HG03558 (cell line): Measurements from ENCODE around the gene PATL2.
"Not testable (repeated sequence)": the region's sequence is repeated elsewhere in the genome, so short reads cannot be mapped to it uniquely, and the experiment has no call there.

Experiments
- ATAC-seq: cut with Tn5 transposase; IDR thresholded peaks from one replicate; pipeline ENCODE4 v1.9.1; 2021; ENCODE audit warnings: moderate number of reproducible peaks; ENCODE audit not compliant: unreplicated experiment; ENCODE audit errors: extremely low read depth

PATL2 gene

DNA sequence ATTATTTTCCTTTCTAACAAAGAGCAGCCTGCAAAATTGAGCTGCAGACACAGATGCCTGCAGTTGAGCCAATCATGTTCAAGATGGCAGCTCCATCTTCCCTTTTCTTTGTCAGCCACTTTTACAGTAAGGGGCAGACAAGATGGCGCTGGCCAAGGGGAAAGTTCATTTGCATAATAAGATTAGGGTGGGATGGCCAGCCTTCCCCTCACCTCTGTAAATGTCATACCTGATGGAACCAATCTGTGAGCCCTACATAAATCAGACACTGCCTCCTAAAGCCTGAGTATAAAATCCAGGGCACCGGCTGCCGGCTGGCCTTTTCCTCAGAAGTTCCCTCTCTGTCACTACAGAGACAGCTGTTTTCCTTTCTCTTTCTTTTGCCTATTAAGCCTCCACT is 15.8 kb downstream of the PATL2 start:
- ATAC-seq, result no peak

DNA sequence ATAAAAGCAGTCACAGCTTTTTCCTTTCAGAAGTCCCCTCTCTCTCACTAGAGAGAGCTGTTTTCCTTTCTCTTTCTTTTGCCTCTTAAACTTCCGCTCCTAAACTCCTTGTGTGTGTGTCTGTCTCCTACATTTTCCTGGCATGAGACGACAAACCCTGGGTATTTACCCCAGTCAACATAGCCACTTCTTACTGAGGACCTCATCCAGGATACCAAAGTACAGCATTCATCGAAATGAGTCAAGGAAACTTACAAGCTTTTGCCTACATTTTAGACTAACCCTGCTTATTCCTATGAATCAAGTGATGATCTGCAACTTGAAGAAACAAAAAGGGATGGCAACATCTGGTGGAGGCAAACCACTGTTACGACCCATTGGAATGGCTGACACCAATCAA is 16.7 kb downstream of the PATL2 start:
- ATAC-seq, result no peak

DNA sequence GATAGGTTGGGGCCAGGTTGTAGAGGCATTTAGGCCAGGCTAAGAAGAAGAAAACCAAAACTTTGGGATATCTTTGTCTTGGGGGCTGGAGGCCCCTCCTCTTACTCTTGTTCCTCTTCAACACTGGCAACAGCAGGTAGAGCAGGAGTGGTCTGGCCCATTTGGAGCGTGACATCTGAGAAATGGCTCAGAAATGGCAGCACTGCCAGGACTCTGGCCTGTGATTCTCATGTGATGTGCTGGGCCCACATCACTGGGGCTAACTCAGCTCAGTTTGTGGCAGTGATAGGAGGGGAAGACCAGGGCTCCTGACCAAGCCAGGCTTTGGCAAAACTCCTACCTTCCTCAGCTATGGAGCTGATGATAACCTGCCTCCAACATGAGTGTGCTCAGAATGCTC is 18.5 kb downstream of the PATL2 start:
- ATAC-seq, result no peak

DNA sequence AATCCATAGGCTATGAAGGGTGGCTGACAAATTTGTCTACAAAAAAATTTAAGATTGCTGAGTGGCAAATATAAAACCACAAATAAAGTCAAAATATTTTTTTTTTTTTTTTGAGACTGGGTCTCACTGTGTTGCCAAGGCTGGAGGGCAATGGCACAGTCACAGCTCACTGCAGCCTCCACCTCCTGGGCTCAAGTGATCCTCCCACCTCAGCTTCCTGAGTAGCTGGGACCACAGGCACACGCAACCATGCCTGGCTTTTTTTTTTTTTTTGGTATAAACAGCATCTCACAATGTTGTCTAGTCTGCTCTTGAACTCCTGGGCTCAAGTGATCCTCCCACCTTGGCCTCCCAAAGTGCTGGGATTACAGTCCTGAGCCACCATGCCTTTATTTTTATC is 20.9 kb downstream of the PATL2 start:
- ATAC-seq, result not testable (repeated sequence)

DNA sequence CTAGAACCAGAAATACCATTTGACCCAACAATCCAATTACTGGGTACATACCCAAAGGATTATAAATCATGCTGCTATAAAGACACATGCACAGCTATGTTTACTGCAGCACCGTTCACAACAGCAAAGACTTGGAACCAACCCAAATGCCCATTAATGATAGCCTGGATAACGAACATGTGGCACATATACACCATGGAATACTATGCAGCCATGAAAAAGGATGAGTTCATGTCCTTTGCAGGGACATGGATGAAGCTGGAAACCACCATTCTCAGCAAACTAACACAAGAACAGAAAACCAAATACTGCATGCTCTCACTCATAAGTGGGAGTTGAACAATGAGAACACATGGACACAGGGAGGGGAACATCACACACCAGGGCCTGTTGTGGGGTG is 21.8 kb downstream of the PATL2 start:
- not testable (repeated sequence) for ATAC-seq

DNA sequence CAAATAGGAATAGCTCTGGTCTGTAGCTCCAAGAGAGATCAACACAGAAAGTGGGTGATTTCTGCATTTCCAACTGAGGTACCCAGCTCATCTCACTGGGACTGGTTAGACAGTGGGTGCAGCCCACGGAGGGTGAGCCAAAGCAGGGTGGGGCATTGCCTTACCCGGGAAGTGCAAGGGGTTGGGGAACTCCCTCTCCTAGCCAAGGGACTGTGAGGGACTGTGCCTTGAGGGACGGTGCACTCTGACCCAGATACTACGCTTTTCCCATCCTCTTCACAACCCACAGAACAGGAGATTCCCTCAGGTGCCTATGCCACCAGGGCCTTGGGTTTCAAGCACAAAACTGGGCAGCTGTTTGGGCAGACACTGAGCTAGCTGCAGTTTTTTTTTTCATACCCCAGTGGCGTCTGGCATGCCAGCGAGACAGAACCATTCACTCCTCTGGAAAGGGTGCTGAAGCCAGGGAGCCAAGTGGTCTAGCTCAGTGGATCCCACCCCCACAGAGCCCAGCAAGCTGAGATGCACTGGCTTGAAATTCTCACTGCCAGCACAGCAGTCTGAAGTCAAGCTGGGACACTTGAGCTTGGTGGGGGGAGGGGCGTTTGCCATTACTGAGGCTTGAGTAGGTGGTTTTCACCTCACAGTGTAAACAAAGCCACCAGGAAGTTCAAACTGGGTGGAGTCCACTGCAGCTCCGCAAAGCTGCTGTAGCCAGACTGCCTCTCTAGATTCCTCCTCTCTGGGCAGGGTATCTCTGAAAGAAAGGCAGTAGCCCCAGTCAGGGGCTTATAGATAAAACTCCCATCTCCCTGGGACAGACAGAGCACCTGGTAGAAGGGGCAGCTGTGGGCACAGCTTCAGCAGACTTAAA is 28.1 kb downstream of the PATL2 start:
- not testable (repeated sequence) for ATAC-seq

DNA sequence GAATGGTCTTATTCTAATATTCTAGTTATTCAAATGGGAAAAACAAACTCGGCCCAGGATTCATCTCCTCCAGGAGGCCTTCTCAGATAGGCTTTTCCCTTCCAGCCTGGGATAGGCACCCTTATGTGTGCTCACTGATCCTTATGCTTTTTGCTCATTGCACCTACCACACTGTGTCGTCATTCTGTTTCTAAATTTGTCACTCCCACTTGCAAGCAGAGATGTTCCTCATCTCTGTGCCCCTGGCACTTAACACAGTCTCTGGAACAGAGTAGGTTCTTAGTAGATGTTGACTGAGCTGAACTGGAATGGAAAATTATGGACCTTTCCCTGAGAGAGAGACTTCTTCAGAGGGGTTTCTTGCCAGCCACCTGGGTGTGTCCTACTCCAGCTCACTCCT is 28.9 kb downstream of the PATL2 start:
- ATAC-seq, result no peak

DNA sequence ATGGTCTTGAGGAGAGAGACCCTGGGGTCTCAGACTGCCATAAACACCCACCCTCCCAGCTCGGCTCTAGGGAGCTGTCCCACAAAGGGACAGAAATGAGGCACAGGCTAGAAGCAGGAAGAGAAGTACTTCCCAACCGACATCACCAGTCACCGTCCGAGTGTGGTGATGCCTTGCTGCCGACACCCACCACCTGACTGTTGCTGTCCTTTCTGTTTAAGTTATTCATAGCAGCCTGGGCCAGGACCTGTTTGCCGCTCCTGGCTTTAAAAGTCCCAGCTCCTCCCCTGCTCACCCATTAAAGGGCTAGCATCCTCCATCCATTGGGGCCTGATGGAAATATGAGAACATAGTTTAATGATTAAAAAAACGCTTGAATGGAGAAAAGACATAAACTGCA is 34.4 kb downstream of the PATL2 start:
- no peak for ATAC-seq

DNA sequence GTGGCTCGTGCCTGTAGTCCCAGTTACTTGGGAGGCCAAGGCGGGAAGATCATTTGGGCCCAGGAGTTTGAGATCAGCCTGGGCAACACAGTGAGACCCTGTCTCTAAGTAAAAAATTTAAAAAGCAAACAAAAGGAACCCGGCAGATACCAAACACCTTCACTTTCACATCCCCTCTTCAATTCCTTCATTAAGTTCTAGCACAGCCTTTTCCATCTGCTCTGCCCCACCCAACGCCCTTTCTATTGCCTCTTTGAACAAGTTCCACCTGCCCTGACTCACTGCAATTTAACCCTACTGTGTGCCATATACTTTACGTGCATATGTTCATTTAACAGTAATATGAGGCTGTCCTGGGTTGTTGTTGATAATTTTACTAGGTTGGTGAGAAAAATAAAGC is 35.2 kb downstream of the PATL2 start:
- no peak for ATAC-seq

DNA sequence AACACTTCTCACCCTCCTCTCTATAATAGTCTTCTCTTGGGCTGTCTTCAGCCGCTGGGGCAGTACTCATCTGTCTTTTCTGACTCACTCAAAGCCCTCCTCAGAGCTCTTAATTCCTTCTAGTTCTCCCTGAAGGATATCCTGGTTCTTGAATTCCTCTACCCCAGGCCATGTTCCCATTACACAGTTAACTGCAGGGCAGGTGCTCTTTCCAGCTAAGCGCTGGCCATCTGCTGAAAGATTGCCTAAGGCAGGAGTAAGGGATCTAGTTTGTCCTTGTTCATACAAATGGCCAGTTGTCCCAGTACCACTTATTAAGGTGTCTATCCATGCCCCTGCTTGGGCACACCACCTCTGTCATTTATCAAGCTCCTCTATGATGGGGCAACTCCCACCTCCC is 37.5 kb downstream of the PATL2 start:
- ATAC-seq, result no peak

DNA sequence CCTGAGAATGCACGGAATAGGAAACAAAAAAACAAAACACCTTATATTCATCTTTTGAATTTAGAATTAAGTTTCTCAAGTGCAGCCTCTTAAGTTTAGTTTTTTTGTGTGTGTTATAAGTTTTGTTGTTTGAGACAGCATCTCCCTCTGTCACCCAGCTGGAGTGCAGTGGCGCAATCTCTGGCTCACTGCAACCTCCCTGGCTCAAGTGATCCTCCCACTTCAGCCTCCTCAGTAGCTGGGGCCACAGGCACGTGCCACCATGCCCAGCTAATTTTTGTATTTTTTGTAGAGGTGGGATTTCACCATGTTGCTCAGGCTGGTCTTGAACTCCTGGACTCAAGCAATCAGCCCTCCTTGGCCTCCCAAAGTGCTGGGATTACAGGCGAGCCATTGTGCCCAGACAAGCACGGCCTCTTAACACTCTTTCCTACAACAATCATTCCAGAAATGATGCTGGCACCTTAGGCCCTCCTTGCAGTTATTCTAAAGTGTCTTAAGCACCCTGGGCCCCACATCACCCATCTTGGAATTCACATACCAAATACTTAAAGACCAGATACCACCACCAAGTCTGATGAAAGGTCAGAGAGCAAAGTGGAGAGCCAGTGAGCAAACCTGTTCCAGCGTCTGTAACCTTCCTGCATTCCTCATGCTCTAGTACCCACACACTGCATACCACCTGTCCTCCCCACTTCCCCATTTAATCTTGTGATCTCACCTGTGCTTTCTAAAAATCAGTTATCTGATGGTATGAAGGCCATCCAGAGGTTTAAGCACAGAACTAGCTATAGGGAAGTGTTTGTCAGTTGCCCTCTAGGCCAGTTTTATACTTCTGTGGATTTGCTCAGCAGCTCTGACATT is 40.8 kb downstream of the PATL2 start:
- ATAC-seq, result no peak

DNA sequence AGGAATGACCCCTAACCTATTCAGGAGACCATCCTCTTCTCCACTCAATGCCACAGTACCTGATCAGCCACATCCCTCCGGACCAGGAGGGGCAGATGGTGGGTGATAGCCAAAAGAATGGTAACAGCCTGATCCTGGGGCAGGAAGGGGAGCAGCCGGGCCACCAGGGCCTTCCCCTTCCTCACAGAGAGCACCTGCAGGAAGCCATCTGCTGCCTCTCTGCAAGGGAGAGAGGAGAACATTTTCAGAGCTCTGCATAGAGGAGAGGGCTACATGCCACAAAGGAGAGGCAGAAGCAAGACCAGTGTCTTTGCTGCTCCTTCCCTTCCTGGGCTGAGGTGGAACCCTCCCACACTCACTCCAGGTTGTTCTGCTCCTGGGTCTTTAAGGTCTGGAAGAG is 42.2 kb downstream of the PATL2 start:
- ATAC-seq, result no peak

DNA sequence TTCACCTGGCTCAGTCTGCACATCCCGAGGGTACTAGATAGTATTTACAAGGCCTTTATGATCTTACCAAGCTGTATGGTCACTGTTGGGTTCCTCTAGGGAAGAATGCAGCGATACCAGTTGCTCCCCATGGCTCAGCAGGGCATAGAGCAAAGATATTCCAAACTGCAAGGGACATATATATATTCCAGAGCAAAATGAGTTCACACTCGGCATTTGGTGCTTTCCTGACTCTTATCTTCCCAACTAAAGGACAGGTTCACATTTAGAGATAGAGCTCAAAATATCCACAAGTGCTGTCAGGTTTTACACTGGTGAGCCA is 44.1 kb downstream of the PATL2 start:
- no peak for ATAC-seq

- ATAC-seq, result no peak
These were observed 44.7 kb downstream of the PATL2 start for GRCh38 chr15:44666210-44667038.

DNA sequence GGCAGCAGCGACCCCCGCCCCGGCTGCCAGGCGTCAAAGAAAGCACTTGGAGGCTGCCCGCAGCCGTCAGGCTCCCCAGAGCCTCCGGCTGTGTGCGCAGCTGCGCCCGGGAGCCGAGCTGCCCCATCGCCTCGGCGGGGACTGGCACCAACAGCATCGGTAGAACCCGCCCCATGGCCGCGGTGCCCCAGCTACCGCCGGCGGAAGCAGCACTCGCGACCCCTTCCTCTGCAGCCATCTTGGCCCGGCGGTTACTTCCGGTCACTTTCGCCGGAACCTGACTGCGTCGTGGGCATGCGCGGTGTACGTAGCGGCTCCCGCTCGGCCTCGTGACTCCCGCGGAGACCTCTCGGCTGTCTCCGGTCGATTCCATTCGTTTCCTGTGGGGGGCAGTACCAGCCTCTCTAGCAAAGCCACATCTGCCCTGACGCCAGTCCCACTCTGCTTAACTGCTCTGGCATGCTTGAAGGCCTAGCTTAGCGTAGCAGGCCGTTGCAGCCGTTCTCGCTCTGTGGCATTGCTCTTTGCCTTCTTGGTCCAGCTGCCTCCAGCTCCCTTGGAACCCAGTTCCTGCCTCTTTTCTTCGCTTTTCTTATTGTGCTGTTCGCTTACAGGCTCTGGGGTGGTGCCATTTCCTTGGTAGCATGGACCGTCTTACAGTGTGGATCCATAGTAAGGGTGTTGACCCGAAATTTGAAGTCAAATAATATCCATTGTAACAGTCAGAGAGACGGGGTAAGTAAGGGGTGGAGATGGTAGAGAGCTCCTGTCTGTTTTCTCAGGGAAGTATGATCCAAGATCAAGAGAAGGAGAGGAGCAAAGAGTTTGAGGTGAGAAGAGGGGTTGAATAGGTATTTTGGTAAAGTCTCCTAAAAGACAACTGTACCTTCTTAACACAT is 47.5 kb downstream of the PATL2 start, which contains the start of gene SPG11:
Gene SPG11, minus strand, starts transcription at position 253 of the 899 bp plus-strand sequence. Its CDS starts 15 bp downstream, at position 238.
- peak; percentile 61 for ATAC-seq

- peak; percentile 19 for ATAC-seq
These were observed 48.4 kb downstream of the PATL2 start for GRCh38 chr15:44662478-44663409.

DNA sequence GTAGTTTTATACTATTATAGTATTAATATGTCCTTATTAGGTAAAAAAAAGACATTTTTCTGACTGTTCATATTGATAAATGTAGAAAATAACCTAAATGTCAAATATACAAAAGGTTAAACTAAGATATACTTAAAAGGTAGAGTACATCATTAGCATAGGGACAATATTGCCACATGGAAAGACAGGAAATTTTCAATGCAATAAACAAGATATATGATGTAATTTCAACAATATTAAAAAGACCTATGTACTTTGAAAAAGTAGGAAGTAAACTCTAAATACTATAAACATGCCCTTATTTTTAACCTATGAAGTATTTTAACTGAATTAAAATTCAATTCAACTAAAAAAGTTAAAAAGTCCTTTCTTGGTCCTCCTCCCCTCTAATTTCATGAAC is 49.5 kb downstream of the PATL2 start:
- no peak for ATAC-seq

- ATAC-seq, result no peak
These were observed 52.1 kb downstream of the PATL2 start for GRCh38 chr15:44659056-44659455.
